H1 (cell line): Measurements from ENCODE around the gene AREG. TPM values are rescaled to one million over a fixed set of nuclear protein-coding genes. Genes with fewer than 3 reads are reported as not detected.

Source experiments
- CTCF ChIA-PET: fragments of 300-600 bp; sonication (Branson Sonifier 250); formaldehyde crosslinking; loops from one replicate; lab custom pipeline; 2021; ENCODE audit not compliant: partially characterized antibody; lab: Charles Lee
- POLR2A ChIA-PET: fragments of 300-600 bp; sonication (Branson Sonifier 250); formaldehyde crosslinking; loops from one replicate; lab custom pipeline; 2021; ENCODE audit warnings: inconsistent platforms; ENCODE audit not compliant: partially characterized antibody; lab: Charles Lee
- DNase-seq, 2 experiments: peaks; one replicate each; pipeline versions ENCODE4 v3.0.0 to v3.0.0-alpha.2; 2010 to 2022; ENCODE audit warnings: low spot score in 2 of 2, low read depth in 1 of 2, mixed read lengths in 1 of 2
- FAIRE-seq: peaks from 2 replicates; lab custom pipeline; 2011; peaks lifted over from hg19 to GRCh38; lab: Jason Lieb, UNC
- H2AFZ ChIP-seq: 2 replicates; pipeline ENCODE4 v1.8.1; 2012; ENCODE audit warnings: low read length, inconsistent platforms
- H2AK5ac ChIP-seq: 2 replicates; pipeline ENCODE4 v1.6.1; 2013; ENCODE audit warnings: low read depth, low read length
- H2BK120ac ChIP-seq: replicated peaks from 2 replicates; pipeline ENCODE3; 2013; ENCODE audit warnings: low read depth, low read length, inconsistent platforms
- H2BK12ac ChIP-seq: 2 replicates; pipeline ENCODE4 v1.6.1; 2013; ENCODE audit warnings: low read depth, low read length
- H2BK15ac ChIP-seq: 2 replicates; pipeline ENCODE4 v1.6.1; 2013; ENCODE audit warnings: low read length
- H2BK20ac ChIP-seq: 2 replicates; pipeline ENCODE4 v1.6.1; 2013; ENCODE audit warnings: low read length
- H2BK5ac ChIP-seq: 2 replicates; pipeline ENCODE4 v1.6.1; 2013; ENCODE audit warnings: low read depth, low read length
- H3K14ac ChIP-seq: 2 replicates; pipeline ENCODE4 v1.6.1; 2013; ENCODE audit warnings: inconsistent platforms; ENCODE audit not compliant: insufficient read length
- H3K18ac ChIP-seq: 2 replicates; pipeline ENCODE4 v1.6.1; 2013; ENCODE audit warnings: low read length; ENCODE audit errors: extremely low read depth
- H3K23ac ChIP-seq: 2 replicates; pipeline ENCODE4 v1.6.1; 2013; ENCODE audit warnings: inconsistent platforms; ENCODE audit not compliant: insufficient read length
- H3K23me2 ChIP-seq: 2 replicates; pipeline ENCODE4 v1.6.1; 2013; ENCODE audit warnings: low read depth, low read length
- H3K27ac ChIP-seq: 2 replicates; pipeline ENCODE4 v1.6.1; 2011; ENCODE audit warnings: low read depth, low read length, inconsistent platforms
- H3K27me3 ChIP-seq, 4 experiments: replicated peaks in 1 of 4; 1 replicate in 1 of 4; 2 replicates in 3 of 4; pipeline versions ENCODE4 v1.6.1 to v1.8.1; 2011 to 2013; ENCODE audit warnings: low read length in 3 of 4, mild to moderate bottlenecking in 3 of 4, inconsistent platforms in 2 of 4, mixed read lengths in 2 of 4, moderate library complexity in 1 of 4; ENCODE audit not compliant: control insufficient read depth in 3 of 4, insufficient read depth in 3 of 4; ENCODE audit errors: extremely low read depth in 1 of 4
- H3K36me3 ChIP-seq, 4 experiments: 2 replicates each; pipeline versions ENCODE4 v1.6.1 to v1.8.1; 2011 to 2013; ENCODE audit warnings: mild to moderate bottlenecking in 4 of 4, low read length in 3 of 4, moderate library complexity in 2 of 4, control low read depth in 1 of 4, inconsistent platforms in 1 of 4; ENCODE audit not compliant: insufficient read depth in 4 of 4, control insufficient read depth in 2 of 4
- H3K4ac ChIP-seq: replicated peaks from 2 replicates; pipeline ENCODE3; 2013; ENCODE audit warnings: low read length, low read depth, mixed read lengths, inconsistent platforms; ENCODE audit not compliant: insufficient read length
- H3K4me1 ChIP-seq, 4 experiments: replicated peaks in 1 of 4; 1 replicate in 1 of 4; 2 replicates in 3 of 4; pipeline versions ENCODE4 v1.6.1 to v1.8.1; 2011 to 2013; ENCODE audit warnings: low read length in 3 of 4, inconsistent platforms in 2 of 4, mixed read lengths in 1 of 4; ENCODE audit not compliant: insufficient read depth in 4 of 4, control insufficient read depth in 3 of 4
- H3K4me2 ChIP-seq, 2 experiments: 2 replicates each; pipeline versions ENCODE4 v1.6.1 to v1.8.1; 2011 to 2013; ENCODE audit warnings: low read depth in 2 of 2, low read length in 2 of 2, control low read depth in 1 of 2, inconsistent platforms in 1 of 2, mild to moderate bottlenecking in 1 of 2; ENCODE audit not compliant: insufficient read depth in 1 of 2
- H3K4me3 ChIP-seq, 4 experiments: fragments of 200-600, 300-600 bp in 1 of 4; sonication (generic), shearing (Covaris generic), sonication (Bioruptor Twin) in 1 of 4; 2 replicates each; pipeline versions ENCODE4 v1.5.1 to v1.8.1; 2011 to 2016; ENCODE audit warnings: low read length in 4 of 4, low read depth in 3 of 4, control low read depth in 2 of 4, inconsistent platforms in 2 of 4, mild to moderate bottlenecking in 2 of 4, mixed read lengths in 1 of 4, moderate library complexity in 1 of 4; ENCODE audit not compliant: insufficient read depth in 2 of 4; ENCODE audit errors: extremely low read depth in 1 of 4
- H3K56ac ChIP-seq: replicated peaks from 2 replicates; pipeline ENCODE3; 2013; ENCODE audit warnings: low read depth, mild to moderate bottlenecking, mixed read lengths, low read length, inconsistent platforms; ENCODE audit not compliant: insufficient read length
- H3K79me1 ChIP-seq: 2 replicates; pipeline ENCODE4 v1.6.1; 2013; ENCODE audit warnings: low read depth, low read length, control low read depth
- H3K79me2 ChIP-seq, 2 experiments: 2 replicates each; pipeline versions ENCODE4 v1.6.1 to v1.8.1; 2012 to 2013; ENCODE audit warnings: low read length in 2 of 2, mild to moderate bottlenecking in 2 of 2, inconsistent platforms in 1 of 2; ENCODE audit not compliant: insufficient read depth in 2 of 2, control insufficient read depth in 1 of 2
- H3K9ac ChIP-seq, 4 experiments: replicated peaks in 1 of 4; 1 replicate in 1 of 4; 2 replicates in 3 of 4; pipeline versions ENCODE4 v1.6.1 to v1.8.1; 2011 to 2013; ENCODE audit warnings: low read depth in 3 of 4, low read length in 3 of 4, control low read depth in 2 of 4, mild to moderate bottlenecking in 2 of 4, moderate library complexity in 2 of 4, inconsistent platforms in 1 of 4; ENCODE audit errors: extremely low read depth in 1 of 4
- H3K9me3 ChIP-seq, 2 experiments: 2 replicates each; pipeline versions ENCODE4 v1.6.1 to v1.8.1; 2012 to 2013; ENCODE audit warnings: mild to moderate bottlenecking in 2 of 2, moderate library complexity in 2 of 2, control low read depth in 1 of 2, inconsistent platforms in 1 of 2, low read depth in 1 of 2, low read length in 1 of 2, mixed read lengths in 1 of 2; ENCODE audit not compliant: insufficient read depth in 2 of 2
- H4K20me1 ChIP-seq, 2 experiments: replicated peaks in 1 of 2; 2 replicates each; pipeline versions ENCODE3 to v1.8.1; 2011 to 2013; ENCODE audit warnings: inconsistent platforms in 2 of 2, low read length in 2 of 2, mild to moderate bottlenecking in 1 of 2; ENCODE audit not compliant: insufficient read depth in 2 of 2, control insufficient read depth in 1 of 2
- H4K5ac ChIP-seq: 2 replicates; pipeline ENCODE4 v1.6.1; 2013; ENCODE audit warnings: low read length, low read depth, mixed read lengths, inconsistent platforms; ENCODE audit not compliant: insufficient read length
- H4K8ac ChIP-seq: 2 replicates; pipeline ENCODE4 v1.8.0; 2013; ENCODE audit warnings: mild to moderate bottlenecking, moderate library complexity, low read length, inconsistent platforms; ENCODE audit not compliant: insufficient read depth; ENCODE audit errors: extremely low read depth
- H4K91ac ChIP-seq: replicated peaks from 2 replicates; pipeline ENCODE3; 2013; ENCODE audit warnings: low read length, mixed read lengths, inconsistent platforms; ENCODE audit not compliant: insufficient read length
- CTCF ChIP-seq, 3 experiments: IDR thresholded peaks; 1 replicate in 2 of 3; 2 replicates in 1 of 3; pipeline versions ENCODE4 v1.5.1 to v1.6.1; 2011; ENCODE audit warnings: low read length in 3 of 3, mild to moderate bottlenecking in 3 of 3, inconsistent platforms in 2 of 3, low read depth in 1 of 3, moderate library complexity in 1 of 3; ENCODE audit not compliant: insufficient read depth in 1 of 3; ENCODE audit errors: control extremely low read depth in 1 of 3
- HDAC6 ChIP-seq: IDR thresholded peaks from one replicate; pipeline ENCODE4 v1.7.1; 2012; ENCODE audit warnings: low read depth, mild to moderate bottlenecking, inconsistent platforms, low read length, moderate library complexity
- MAFK ChIP-seq: IDR thresholded peaks from 2 replicates; pipeline ENCODE4 v1.6.1; 2012; ENCODE audit warnings: low read depth, mild to moderate bottlenecking, improper control_type of control experiment, low read length
- NRF1 ChIP-seq: IDR thresholded peaks from 2 replicates; pipeline ENCODE4 v1.6.1; 2011; ENCODE audit warnings: mild to moderate bottlenecking, low read depth, low read length, improper control_type of control experiment
- RFX5 ChIP-seq: IDR thresholded peaks from 2 replicates; pipeline ENCODE4 v1.6.1; 2011; ENCODE audit warnings: low read depth, low read length, improper control_type of control experiment, borderline replicate concordance
- SIX5 ChIP-seq: IDR thresholded peaks from 2 replicates; pipeline ENCODE4 v1.6.1; 2011; ENCODE audit warnings: mild to moderate bottlenecking, low read depth, low read length
- SP2 ChIP-seq: IDR thresholded peaks from 2 replicates; pipeline ENCODE4 v1.6.1; 2012; ENCODE audit warnings: mild to moderate bottlenecking, low read length, inconsistent platforms
- SUZ12 ChIP-seq: fragments of 200-600 bp; sonication (generic); IDR thresholded peaks from 2 replicates; pipeline ENCODE4 v1.6.1; 2012; ENCODE audit warnings: mild to moderate bottlenecking, inconsistent platforms, low read length, moderate library complexity, mixed read lengths
- TAF1 ChIP-seq: IDR thresholded peaks from 2 replicates; pipeline ENCODE4 v1.6.1; 2011; ENCODE audit warnings: mild to moderate bottlenecking, low read depth, low read length
- TAF7 ChIP-seq: optimal IDR thresholded peaks from 2 replicates; pipeline ENCODE3; 2011; ENCODE audit warnings: low read depth, mild to moderate bottlenecking, inconsistent platforms, low read length, moderate library complexity, borderline replicate concordance
- WGBS, 2 experiments: shearing (Covaris generic) in 1 of 2; methylation state at CpG; one replicate each; pipeline versions ENCODE4 v1.1.6 to v1.1.7; 2013 to 2015; ENCODE audit warnings: low lambda C conversion rate in 2 of 2, mixed read lengths in 2 of 2, inconsistent platforms in 1 of 2, low coverage in 1 of 2, missing lambda C conversion rate in 1 of 2; ENCODE audit not compliant: insufficient replicate concordance in 2 of 2, insufficient coverage in 1 of 2, insufficient read length in 1 of 2; ENCODE audit errors: extremely low coverage in 1 of 2, missing lambda C conversion rate in 1 of 2; 5-methylcytosine and 5-hydroxymethylcytosine counted together
- polyA plus RNA-seq, 7 experiments: library from polyadenylated mRNA; depleted of rRNA in 3 of 7; stranded (reverse) in 5 of 7; unstranded in 2 of 7; fragments of >200 nt in 5 of 7; fragments of 200-250 nt in 2 of 7; gene quantifications; 1 replicate in 5 of 7; 2 replicates in 1 of 7; 4 replicates in 1 of 7; pipeline versions ENCODE4 v1.2.1 to v1.2.3, GENCODE V29; 2011 to 2013; ENCODE audit warnings: missing spikeins in 2 of 7, mixed read lengths in 2 of 7
- total RNA-seq: library from RNA; stranded (reverse); fragmentation: NEBNext Ultra II Directional; extraction: Animal tissue kit (Norgen Biotek cat#: 25700); gene quantifications from 2 replicates; pipeline ENCODE4 v1.2.1, GENCODE V29; 2021

The AREG gene
- total and polyA plus RNA-seq, 2 of the 8 experiments (the other 6 are each of a cell fraction or from before 2014, with no cell fraction given), result not detected

DNA sequence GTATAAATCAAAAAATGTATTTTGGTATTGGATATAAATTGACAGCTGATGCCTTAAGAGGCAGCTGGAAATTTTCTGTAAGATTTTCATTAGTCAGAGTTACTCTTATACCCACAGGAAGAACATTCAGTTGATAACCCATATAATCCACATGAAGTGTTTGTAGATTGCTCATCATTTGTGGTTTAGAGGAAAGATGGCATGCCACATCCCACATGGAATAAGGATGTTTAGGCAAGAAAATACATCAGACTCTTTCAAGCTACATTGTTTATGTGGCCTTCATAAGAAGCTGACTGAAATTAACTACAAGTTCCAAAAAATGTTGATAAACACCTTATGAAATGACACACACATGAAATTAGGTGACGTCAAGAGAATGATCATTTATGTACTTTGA, 56.6 kb downstream of the AREG start:
- Histone ChIP-seq H3K18ac (no peak overlapping the region), H3K9ac (no peak overlapping the region), H3K4me3 (no peak overlapping the region), H2BK120ac (no peak overlapping the region), H3K79me1 (no peaks in the 10 kb centered on the region), H4K5ac (no peak overlapping the region), H4K8ac (no peak overlapping the region), H3K4me2 (no peak overlapping the region), H3K9me3 (0 out of 4 replicates have a peak, but pooled peaks cover 0 to 2% of the 10 kb centered on the region in 2 experiments), H3K27ac (no peak overlapping the region), H3K79me2 (no peaks in the 10 kb centered on the region), H2AK5ac (no peak overlapping the region), H4K91ac (no peak overlapping the region), H3K56ac (no peak overlapping the region), H3K23ac (no peak overlapping the region), H2AFZ (no peak overlapping the region), H3K14ac (no peak overlapping the region), H3K23me2 (no peaks in the 10 kb centered on the region), H3K27me3 (no peaks in the 10 kb centered on the region), H2BK12ac (no peak overlapping the region), H3K4me1 (no peaks in the 10 kb centered on the region), H3K36me3 (no peaks in the 10 kb centered on the region), H2BK15ac (no peak overlapping the region), H2BK5ac (no peak overlapping the region), H3K4ac (no peak overlapping the region), H4K20me1 (no peaks in the 10 kb centered on the region), H2BK20ac (no peak overlapping the region)
- ChIA-PET CTCF (interaction anchor here (0.9 to 4.5 kb wide), 3 partner anchors 11 to 124 kb away, joined by 3 to 15 read pairs (median 4); no protein-coding TSS in a partner anchor), POLR2A (no interaction called here)
- no peak for FAIRE-seq
- DNase-seq, result no peak
- WGBS, 2 experiments, result 100% methylated on average over 1 of the region's 1 CpG; no CpG with 5 or more reads in 1 of the 2 experiments
- TF ChIP-seq HDAC6, result no peak
- no peak for TF ChIP-seq CTCF (IDR thresholded peaks at IDR 0.05; ENCODE audit: control extremely low read depth in 1 of 3, insufficient read depth in 1 of 3, low read depth in 1 of 3, low read length in 3 of 3)
- TF ChIP-seq TAF1, result no peak
- no peak for TF ChIP-seq MAFK
- TF ChIP-seq NRF1, result no peak
- TF ChIP-seq RFX5, result no peak
- TF ChIP-seq SIX5, result no peak
- TF ChIP-seq SP2, result no peak
- TF ChIP-seq TAF7, result no peak
- TF ChIP-seq SUZ12, result no peak
